ENCODE data around the gene LHX1.

LHX1 gene

GRCh38 chr17:36989173-36989572, 51.9 kb downstream of the LHX1 start:
- no peak for DNase-seq
- Histone ChIP-seq H3K27ac (ENCODE audit: insufficient read depth, low read length, poor library complexity, severe bottlenecking) (no peak overlapping the region), H3K27me3 (replicated peaks; ENCODE audit: control insufficient read depth, insufficient read depth, low read length, poor library complexity, severe bottlenecking) (no peaks in the 10 kb centered on the region), H3K36me3 (ENCODE audit: control insufficient read depth, insufficient read depth, low read length) (peaks cover 55% of the 10 kb centered on the region), H3K4me1 (ENCODE audit: control insufficient read depth, insufficient read depth, low read length, poor library complexity, severe bottlenecking) (no peaks in the 10 kb centered on the region), H3K4me3 (ENCODE audit: insufficient read depth, low read depth, low read length, poor library complexity, severe bottlenecking) (no peak overlapping the region), H3K9me3 (ENCODE audit: control insufficient read depth, low read length) (no peaks in the 10 kb centered on the region)

- Histone ChIP-seq H3K36me3 (ENCODE audit: control insufficient read depth, insufficient read depth, low read length) (peaks cover 60% of the 10 kb centered on the region), H3K9me3 (ENCODE audit: control insufficient read depth, low read length) (no peaks in the 10 kb centered on the region)
These were observed 55.4 kb downstream of the LHX1 start for GRCh38 chr17:36992701-36993100.

GRCh38 chr17:36993227-36993626, 56.0 kb downstream of the LHX1 start:
- no peaks in the 10 kb centered on the region for H3K27me3 ChIP-seq (replicated peaks; ENCODE audit: control insufficient read depth, insufficient read depth, low read length, poor library complexity, severe bottlenecking)
- peaks cover 59% of the 10 kb centered on the region for H3K36me3 ChIP-seq (ENCODE audit: control insufficient read depth, insufficient read depth, low read length)
- H3K4me1 ChIP-seq (ENCODE audit: control insufficient read depth, insufficient read depth, low read length, poor library complexity, severe bottlenecking) = no peaks in the 10 kb centered on the region
- no peaks in the 10 kb centered on the region for H3K9me3 ChIP-seq (ENCODE audit: control insufficient read depth, low read length)
- H3K4me3 ChIP-seq (ENCODE audit: insufficient read depth, low read depth, low read length, poor library complexity, severe bottlenecking) = no peak overlapping the region
- DNase-seq = no peak
- H3K27ac ChIP-seq (ENCODE audit: insufficient read depth, low read length, poor library complexity, severe bottlenecking) = no peak overlapping the region

More at GRCh38 chr17:36992701-36993100, 55.4 kb downstream of the LHX1 start:
- no peak overlapping the region for H3K4me3 ChIP-seq (ENCODE audit: insufficient read depth, low read depth, low read length, poor library complexity, severe bottlenecking)
- no peak for DNase-seq
- no peak overlapping the region for H3K27ac ChIP-seq (ENCODE audit: insufficient read depth, low read length, poor library complexity, severe bottlenecking)
- no peaks in the 10 kb centered on the region for H3K27me3 ChIP-seq (replicated peaks; ENCODE audit: control insufficient read depth, insufficient read depth, low read length, poor library complexity, severe bottlenecking)
- H3K4me1 ChIP-seq (ENCODE audit: control insufficient read depth, insufficient read depth, low read length, poor library complexity, severe bottlenecking) = no peaks in the 10 kb centered on the region

Data from effector memory CD4-positive, alpha-beta T cell (primary cell).